Measurements from ENCODE around the gene UGGT1. TPM values are rescaled to one million over a fixed set of nuclear protein-coding genes. Genes with fewer than 3 reads are reported as not detected.

Gene UGGT1
- total and polyA plus RNA-seq, 5 donors from 2014 or later, result 9.0 to 41.1 (median 13.1) TPM

DNA sequence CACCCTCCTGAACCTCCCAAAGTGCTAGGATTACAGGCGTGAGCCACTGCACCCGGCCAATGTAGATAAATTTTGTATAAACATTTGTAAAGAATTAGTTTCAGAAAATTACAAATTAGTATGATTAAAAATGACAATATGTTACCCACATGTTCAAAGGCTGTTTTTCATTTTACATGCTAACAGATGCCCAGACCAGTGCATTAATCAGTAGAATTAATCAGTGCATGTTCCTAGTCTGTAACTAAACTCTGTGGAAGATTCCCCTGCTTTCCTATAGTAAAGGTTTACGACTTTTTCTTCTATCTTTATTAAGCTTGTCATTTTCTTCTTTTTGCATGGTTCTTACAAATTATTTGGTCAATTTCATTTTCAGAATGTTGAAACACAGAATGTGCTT, 65.8 kb downstream of the UGGT1 start:
- H3K9me3 Mint-ChIP-seq, result no peaks in the 10 kb centered on the region
- Histone ChIP-seq H3K36me3 (ENCODE audit: control insufficient read depth, insufficient read depth, low read length) (peaks cover 87% of the 10 kb centered on the region), H3K4me1 (ENCODE audit: control insufficient read depth, insufficient read depth, low read length, poor library complexity, severe bottlenecking) (no peaks in the 10 kb centered on the region), H3K4me3 (ENCODE audit: low read depth, low read length) (no peak overlapping the region), H3K27me3 (ENCODE audit: control insufficient read depth, insufficient read depth, low read length) (no peaks in the 10 kb centered on the region), H3K27ac (ENCODE audit: insufficient read depth, low read length, poor library complexity, severe bottlenecking) (no peak overlapping the region), H3K9me3 (ENCODE audit: control insufficient read depth in 2 of 2, low read length in 2 of 2) (no peaks in the 10 kb centered on the region)
- no peak overlapping the region for H3K4me3 Mint-ChIP-seq
- peak overlapping the region in 1 of 3 donors; percentile 7 for H3K27ac Mint-ChIP-seq
- peaks cover 72% of the 10 kb centered on the region for H3K36me3 Mint-ChIP-seq
- H3K4me1 Mint-ChIP-seq, result peaks cover 0 to 9% (median 2%) of the 10 kb centered on the region in 4 donors
- ATAC-seq (ENCODE audit: low read depth in 2 of 2), result no peak
- H3K27me3 Mint-ChIP-seq, result no peaks in the 10 kb centered on the region
- DNase-seq, result no peak

DNA sequence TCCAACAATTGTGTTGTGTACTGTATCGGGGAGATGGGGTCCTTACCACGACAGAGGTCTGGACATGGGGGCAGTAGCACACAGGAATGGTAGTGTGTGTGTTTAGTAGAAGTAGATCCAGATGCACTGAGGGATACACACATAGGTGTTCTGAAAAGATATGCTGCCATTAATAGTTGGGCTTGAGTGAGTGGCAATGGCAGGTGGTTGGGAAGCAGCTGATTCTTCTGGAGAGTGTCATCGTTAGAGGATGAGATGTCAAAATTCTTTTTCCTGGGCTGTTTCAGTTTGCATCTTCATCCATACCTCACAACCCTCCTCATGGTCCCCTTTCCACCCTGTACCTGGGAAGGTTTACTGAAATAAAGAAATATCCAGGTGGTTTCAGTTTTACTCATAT, 66.6 kb downstream of the UGGT1 start:
- H3K27me3 Mint-ChIP-seq, result no peaks in the 10 kb centered on the region
- H3K4me1 Mint-ChIP-seq, result peaks cover 0 to 14% (median 0%) of the 10 kb centered on the region in 4 donors
- no peaks in the 10 kb centered on the region for H3K9me3 Mint-ChIP-seq
- Histone ChIP-seq H3K4me1 (ENCODE audit: control insufficient read depth, insufficient read depth, low read length, poor library complexity, severe bottlenecking) (no peaks in the 10 kb centered on the region), H3K27ac (ENCODE audit: insufficient read depth, low read length, poor library complexity, severe bottlenecking) (no peak overlapping the region), H3K4me3 (ENCODE audit: low read depth, low read length) (no peak overlapping the region), H3K36me3 (ENCODE audit: control insufficient read depth, insufficient read depth, low read length) (peaks cover 89% of the 10 kb centered on the region), H3K27me3 (ENCODE audit: control insufficient read depth, insufficient read depth, low read length) (no peaks in the 10 kb centered on the region), H3K9me3 (ENCODE audit: control insufficient read depth in 2 of 2, low read length in 2 of 2) (no peaks in the 10 kb centered on the region)
- DNase-seq, result no peak
- H3K4me3 Mint-ChIP-seq, result no peak overlapping the region
- no peak for ATAC-seq (ENCODE audit: low read depth in 2 of 2)
- H3K27ac Mint-ChIP-seq, result peak overlapping the region in 1 of 3 donors; percentile 7
- H3K36me3 Mint-ChIP-seq, result peaks cover 74% of the 10 kb centered on the region

DNA sequence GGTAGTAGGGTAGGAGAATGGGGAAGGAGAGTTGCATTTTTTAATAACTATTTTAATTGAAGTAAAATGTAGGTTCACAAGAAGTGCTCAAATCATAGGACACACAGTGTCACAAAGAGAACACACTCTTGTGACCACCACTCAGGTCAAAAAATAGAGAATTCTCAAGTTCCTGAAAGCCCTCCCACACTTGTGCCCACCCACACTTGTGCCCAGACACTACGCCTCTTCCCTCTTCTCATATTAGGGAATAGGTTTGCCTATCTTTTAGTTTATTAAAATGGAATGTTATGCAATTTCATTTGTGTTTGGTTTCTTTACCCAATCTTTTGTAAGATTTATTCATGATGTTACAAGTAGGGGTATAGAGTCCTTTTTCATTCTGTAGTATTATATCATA, 67.2 kb downstream of the UGGT1 start:
- H3K4me3 Mint-ChIP-seq, result no peak overlapping the region
- peaks cover 72% of the 10 kb centered on the region for H3K36me3 Mint-ChIP-seq
- no peaks in the 10 kb centered on the region for H3K9me3 Mint-ChIP-seq
- no peak overlapping the region for H3K4me3 ChIP-seq (ENCODE audit: low read depth, low read length)
- peaks cover 89% of the 10 kb centered on the region for H3K36me3 ChIP-seq (ENCODE audit: control insufficient read depth, insufficient read depth, low read length)
- no peaks in the 10 kb centered on the region for H3K27me3 Mint-ChIP-seq
- no peaks in the 10 kb centered on the region for H3K27me3 ChIP-seq (ENCODE audit: control insufficient read depth, insufficient read depth, low read length)
- no peak for DNase-seq
- H3K4me1 Mint-ChIP-seq, result peaks cover 0 to 14% (median 0%) of the 10 kb centered on the region in 4 donors
- ATAC-seq (ENCODE audit: low read depth in 2 of 2), result no peak
- H3K9me3 ChIP-seq (ENCODE audit: control insufficient read depth in 2 of 2, low read length in 2 of 2), result no peaks in the 10 kb centered on the region
- H3K27ac ChIP-seq (ENCODE audit: insufficient read depth, low read length, poor library complexity, severe bottlenecking), result no peak overlapping the region
- H3K4me1 ChIP-seq (ENCODE audit: control insufficient read depth, insufficient read depth, low read length, poor library complexity, severe bottlenecking), result no peaks in the 10 kb centered on the region
- no peak overlapping the region for H3K27ac Mint-ChIP-seq

DNA sequence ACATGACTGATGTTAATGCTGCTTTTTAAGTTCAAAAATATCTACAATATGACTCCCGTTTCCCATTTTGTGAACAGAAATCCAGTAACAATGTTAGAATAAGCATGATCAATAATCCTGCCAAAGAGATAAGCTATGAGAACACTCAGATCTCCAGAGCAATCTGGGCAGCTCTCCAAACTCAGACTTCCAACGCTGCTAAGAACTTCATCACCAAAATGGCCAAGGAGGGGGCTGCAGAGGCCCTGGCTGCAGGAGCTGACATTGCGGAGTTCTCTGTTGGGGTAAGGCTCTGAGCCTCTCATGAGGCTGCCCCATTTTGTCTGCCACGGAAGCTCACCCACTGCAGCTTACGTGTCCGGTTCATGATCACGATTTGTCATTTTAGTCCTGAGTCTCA, 68.4 kb downstream of the UGGT1 start:
- Mint-ChIP-seq H3K4me3 (no peak overlapping the region), H3K9me3 (no peaks in the 10 kb centered on the region), H3K36me3 (peaks cover 64% of the 10 kb centered on the region), H3K4me1 (peaks cover 0 to 8% (median 0%) of the 10 kb centered on the region in 4 donors), H3K27ac (no peak overlapping the region), H3K27me3 (no peaks in the 10 kb centered on the region)
- Histone ChIP-seq H3K36me3 (ENCODE audit: control insufficient read depth, insufficient read depth, low read length) (peaks cover 87% of the 10 kb centered on the region), H3K9me3 (ENCODE audit: control insufficient read depth in 2 of 2, low read length in 2 of 2) (no peaks in the 10 kb centered on the region), H3K27ac (ENCODE audit: insufficient read depth, low read length, poor library complexity, severe bottlenecking) (no peak overlapping the region), H3K27me3 (ENCODE audit: control insufficient read depth, insufficient read depth, low read length) (no peaks in the 10 kb centered on the region), H3K4me1 (ENCODE audit: control insufficient read depth, insufficient read depth, low read length, poor library complexity, severe bottlenecking) (no peaks in the 10 kb centered on the region), H3K4me3 (ENCODE audit: low read depth, low read length) (no peak overlapping the region)
- DNase-seq, result no peak
- ATAC-seq (ENCODE audit: low read depth in 2 of 2), result no peak

DNA sequence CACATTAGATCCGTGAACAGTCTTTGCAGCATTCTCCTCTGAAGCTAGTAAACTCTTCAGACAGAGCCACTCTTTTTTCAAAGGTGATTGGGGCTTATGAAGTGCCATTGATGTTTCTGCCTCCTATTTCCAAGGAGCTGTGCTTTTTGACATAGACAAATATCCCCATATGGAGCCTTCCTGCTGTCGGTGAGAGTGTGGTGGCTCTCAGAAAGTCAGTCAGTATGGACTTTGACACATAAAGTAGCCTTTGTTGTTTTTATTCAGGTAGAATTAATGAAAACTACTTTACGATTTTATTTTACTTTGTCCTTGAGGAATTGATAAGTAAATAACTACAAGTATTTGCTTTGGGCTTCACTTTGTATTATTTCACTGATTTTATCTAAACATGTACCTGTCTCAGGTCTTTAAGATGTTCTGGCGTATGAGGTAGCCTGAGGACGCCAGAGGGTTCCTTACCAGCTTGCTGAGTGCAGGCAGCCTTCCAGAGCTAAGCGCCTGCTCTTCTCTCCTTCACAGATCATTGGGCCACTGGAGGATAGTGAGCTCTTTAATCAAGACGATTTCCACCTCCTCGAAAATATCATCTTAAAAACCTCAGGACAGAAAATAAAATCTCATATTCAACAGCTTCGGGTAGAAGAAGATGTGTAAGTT, 69.7 kb downstream of the UGGT1 start:
- Mint-ChIP-seq H3K9me3 (no peaks in the 10 kb centered on the region), H3K4me1 (peaks cover 0 to 8% (median 0%) of the 10 kb centered on the region in 4 donors), H3K27me3 (no peaks in the 10 kb centered on the region), H3K27ac (peak overlapping the region in 1 of 3 donors; percentile 1), H3K4me3 (no peak overlapping the region), H3K36me3 (peaks cover 61% of the 10 kb centered on the region)
- no peak overlapping the region for H3K27ac ChIP-seq (ENCODE audit: insufficient read depth, low read length, poor library complexity, severe bottlenecking)
- ATAC-seq (ENCODE audit: low read depth in 2 of 2), result no peak
- no peak for DNase-seq
- H3K27me3 ChIP-seq (ENCODE audit: control insufficient read depth, insufficient read depth, low read length), result no peaks in the 10 kb centered on the region
- H3K4me3 ChIP-seq (ENCODE audit: low read depth, low read length), result no peak overlapping the region
- no peaks in the 10 kb centered on the region for H3K9me3 ChIP-seq (ENCODE audit: control insufficient read depth in 2 of 2, low read length in 2 of 2)
- H3K4me1 ChIP-seq (ENCODE audit: control insufficient read depth, insufficient read depth, low read length, poor library complexity, severe bottlenecking), result no peaks in the 10 kb centered on the region
- H3K36me3 ChIP-seq (ENCODE audit: control insufficient read depth, insufficient read depth, low read length), result peaks cover 91% of the 10 kb centered on the region

DNA sequence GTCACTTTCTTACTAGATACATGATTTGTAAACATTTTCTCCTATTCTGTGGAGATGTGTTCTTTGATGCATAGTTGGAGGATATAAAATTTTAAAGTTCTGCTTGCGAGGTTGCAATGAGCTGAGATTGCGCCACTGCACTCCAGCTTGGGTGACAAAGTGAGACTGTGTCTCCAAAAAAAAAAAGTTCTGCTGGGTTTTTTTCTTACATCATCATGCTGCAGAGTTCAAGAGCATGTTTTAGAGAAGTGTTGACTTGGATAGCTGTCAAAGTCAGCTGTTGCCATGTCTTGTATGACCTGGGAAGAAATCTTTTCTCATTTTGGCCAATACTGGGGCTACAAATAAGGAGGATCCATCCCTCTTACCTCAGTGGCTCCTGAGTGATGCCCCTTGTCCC, 71.3 kb downstream of the UGGT1 start:
- Histone ChIP-seq H3K4me3 (ENCODE audit: low read depth, low read length) (no peak overlapping the region), H3K4me1 (ENCODE audit: control insufficient read depth, insufficient read depth, low read length, poor library complexity, severe bottlenecking) (no peaks in the 10 kb centered on the region), H3K27me3 (ENCODE audit: control insufficient read depth, insufficient read depth, low read length) (no peaks in the 10 kb centered on the region), H3K27ac (ENCODE audit: insufficient read depth, low read length, poor library complexity, severe bottlenecking) (no peak overlapping the region), H3K36me3 (ENCODE audit: control insufficient read depth, insufficient read depth, low read length) (peaks cover 91% of the 10 kb centered on the region), H3K9me3 (ENCODE audit: control insufficient read depth in 2 of 2, low read length in 2 of 2) (no peaks in the 10 kb centered on the region)
- Mint-ChIP-seq H3K4me1 (peaks cover 0 to 8% (median 4%) of the 10 kb centered on the region in 4 donors), H3K36me3 (peaks cover 65% of the 10 kb centered on the region), H3K27ac (no peak overlapping the region), H3K4me3 (no peak overlapping the region), H3K9me3 (no peaks in the 10 kb centered on the region), H3K27me3 (no peaks in the 10 kb centered on the region)
- DNase-seq (no peak), ATAC-seq (ENCODE audit: low read depth in 2 of 2) (no peak)

DNA sequence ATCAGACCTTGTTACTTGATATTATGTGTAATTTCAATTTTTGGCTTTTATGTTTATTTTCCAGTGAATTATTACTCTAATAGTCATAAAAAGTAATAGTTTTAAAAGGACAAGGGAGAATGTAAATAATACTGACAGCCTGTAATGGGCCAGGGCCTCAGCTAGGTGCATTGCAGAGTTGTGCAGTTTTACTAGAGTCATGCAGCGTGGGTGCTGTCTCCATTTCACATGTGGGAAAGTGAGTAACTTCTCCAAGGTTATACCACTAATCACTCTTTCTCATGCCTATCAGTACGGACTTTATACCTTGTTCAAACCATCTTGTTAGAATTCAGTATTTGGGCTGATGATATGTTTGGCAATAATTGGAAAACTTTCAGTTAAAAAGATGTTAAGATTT, 73.3 kb downstream of the UGGT1 start:
- H3K4me3 ChIP-seq (ENCODE audit: low read depth, low read length), result no peak overlapping the region
- H3K9me3 ChIP-seq (ENCODE audit: control insufficient read depth in 2 of 2, low read length in 2 of 2), result no peaks in the 10 kb centered on the region
- no peak overlapping the region for H3K27ac Mint-ChIP-seq
- H3K36me3 ChIP-seq (ENCODE audit: control insufficient read depth, insufficient read depth, low read length), result peaks cover 87% of the 10 kb centered on the region
- no peaks in the 10 kb centered on the region for H3K27me3 ChIP-seq (ENCODE audit: control insufficient read depth, insufficient read depth, low read length)
- H3K27ac ChIP-seq (ENCODE audit: insufficient read depth, low read length, poor library complexity, severe bottlenecking), result no peak overlapping the region
- no peaks in the 10 kb centered on the region for H3K27me3 Mint-ChIP-seq
- no peaks in the 10 kb centered on the region for H3K9me3 Mint-ChIP-seq
- DNase-seq, result no peak
- peaks cover 8 to 21% (median 11%) of the 10 kb centered on the region in 4 donors for H3K4me1 Mint-ChIP-seq
- ATAC-seq (ENCODE audit: low read depth in 2 of 2), result no peak
- H3K36me3 Mint-ChIP-seq, result peaks cover 58% of the 10 kb centered on the region
- no peak overlapping the region for H3K4me3 Mint-ChIP-seq
- no peaks in the 10 kb centered on the region for H3K4me1 ChIP-seq (ENCODE audit: control insufficient read depth, insufficient read depth, low read length, poor library complexity, severe bottlenecking)

DNA sequence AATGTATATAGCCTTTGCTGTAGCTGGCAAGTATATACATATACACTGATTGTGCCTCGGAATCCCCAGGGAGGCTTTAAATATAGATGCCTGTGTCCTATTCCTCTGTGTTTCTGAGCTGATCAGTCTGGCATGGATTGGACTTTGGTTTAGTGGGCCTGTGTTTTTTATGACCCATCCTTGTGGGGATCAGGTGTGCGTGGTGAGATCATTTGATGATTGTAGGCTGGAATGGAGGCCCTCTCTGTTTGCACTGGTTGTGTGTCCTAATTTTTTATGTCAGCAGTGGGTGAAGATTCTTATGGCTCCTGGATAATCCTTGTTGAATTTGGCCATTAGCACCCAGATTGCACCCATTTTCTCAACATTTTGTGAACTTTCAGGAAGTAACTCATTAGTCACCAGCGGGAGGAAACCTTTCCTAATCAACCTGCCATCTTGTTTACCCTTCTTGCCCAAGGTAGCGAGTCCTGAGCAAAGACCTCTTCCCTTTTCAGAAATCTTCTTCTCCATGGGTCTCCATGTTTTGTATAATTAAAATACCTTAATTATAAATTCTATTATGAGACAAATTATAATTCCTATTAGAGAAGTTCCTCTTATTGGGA, 75.8 kb downstream of the UGGT1 start:
- no peaks in the 10 kb centered on the region for H3K9me3 Mint-ChIP-seq
- no peaks in the 10 kb centered on the region for H3K27me3 Mint-ChIP-seq
- no peak for ATAC-seq (ENCODE audit: low read depth in 2 of 2)

More for the DNA sequence above, 75.8 kb downstream of the UGGT1 start:
- Histone ChIP-seq H3K4me3 (ENCODE audit: low read depth, low read length) (no peak overlapping the region), H3K9me3 (ENCODE audit: control insufficient read depth in 2 of 2, low read length in 2 of 2) (no peaks in the 10 kb centered on the region), H3K27ac (ENCODE audit: insufficient read depth, low read length, poor library complexity, severe bottlenecking) (no peak overlapping the region), H3K36me3 (ENCODE audit: control insufficient read depth, insufficient read depth, low read length) (peaks cover 85% of the 10 kb centered on the region), H3K4me1 (ENCODE audit: control insufficient read depth, insufficient read depth, low read length, poor library complexity, severe bottlenecking) (no peaks in the 10 kb centered on the region), H3K27me3 (ENCODE audit: control insufficient read depth, insufficient read depth, low read length) (no peaks in the 10 kb centered on the region)
- no peak overlapping the region for H3K4me3 Mint-ChIP-seq
- H3K27ac Mint-ChIP-seq, result peak overlapping the region in 1 of 3 donors; percentile 11
- peaks cover 56% of the 10 kb centered on the region for H3K36me3 Mint-ChIP-seq
- no peak for DNase-seq
- peaks cover 4 to 30% (median 11%) of the 10 kb centered on the region in 4 donors for H3K4me1 Mint-ChIP-seq

All from CD4-positive, CD25-positive, alpha-beta regulatory T cell (primary cell).